Ectodermal cell (in vitro differentiated cells): ENCODE results near the gene ROBO1.
"Not testable (repeated sequence)": the region's sequence is repeated elsewhere in the genome, so short reads cannot be mapped to it uniquely, and the experiment has no call there.

ENCODE experiments used
- H3K27ac ChIP-seq: 2 replicates; pipeline ENCODE4 v1.7.0; 2013; ENCODE audit warnings: mild to moderate bottlenecking, low read depth, low read length; ENCODE audit not compliant: insufficient read depth, poor library complexity, severe bottlenecking
- H3K27me3 ChIP-seq: 2 replicates; pipeline ENCODE4 v1.7.0; 2013; ENCODE audit warnings: mild to moderate bottlenecking, low read length; ENCODE audit not compliant: insufficient read depth, control insufficient read depth, poor library complexity, severe bottlenecking
- H3K36me3 ChIP-seq: one replicate; pipeline ENCODE4 v1.7.0; 2013; ENCODE audit warnings: low read length; ENCODE audit not compliant: control insufficient read depth, insufficient read depth
- H3K4me1 ChIP-seq: one replicate; pipeline ENCODE4 v1.7.0; 2013; ENCODE audit warnings: low read length; ENCODE audit not compliant: control insufficient read depth, insufficient read depth
- H3K4me3 ChIP-seq: 2 replicates; pipeline ENCODE4 v1.7.0; 2013; ENCODE audit warnings: low read depth, low read length, control low read depth; ENCODE audit not compliant: insufficient read depth
- H3K9me3 ChIP-seq: 2 replicates; pipeline ENCODE4 v1.7.0; 2013; ENCODE audit warnings: mild to moderate bottlenecking, low read length, moderate library complexity; ENCODE audit not compliant: control insufficient read depth
- WGBS, 2 experiments: methylation state at CpG; one replicate each; pipeline ENCODE4 v1.1.7; 2013; ENCODE audit warnings: missing lambda C conversion rate in 2 of 2; 5-methylcytosine and 5-hydroxymethylcytosine counted together

ROBO1 gene

DNA sequence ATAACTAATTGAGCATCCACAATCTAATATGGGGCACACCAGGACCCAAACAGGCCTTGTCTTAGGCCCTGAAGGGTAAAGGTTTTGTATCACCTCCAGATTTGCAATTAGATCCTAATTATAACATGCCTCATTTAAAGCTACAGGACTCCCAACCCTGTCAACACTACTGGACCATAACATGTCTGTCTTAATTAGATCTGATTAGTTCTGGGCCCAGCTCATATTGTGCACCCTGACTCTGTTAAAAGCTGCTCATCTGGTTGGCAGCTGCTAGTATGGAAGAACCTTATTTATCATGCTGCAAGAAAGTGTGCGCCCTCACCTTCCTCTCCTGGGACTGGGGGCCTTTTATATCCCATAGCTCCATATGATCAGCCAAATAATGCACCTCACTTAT is 457.8 kb downstream of the ROBO1 start:
- Histone ChIP-seq H3K27ac (no peak overlapping the region), H3K9me3 (no peaks in the 10 kb centered on the region), H3K4me3 (no peak overlapping the region), H3K27me3 (no peaks in the 10 kb centered on the region), H3K4me1 (no peaks in the 10 kb centered on the region), H3K36me3 (no peaks in the 10 kb centered on the region)
- 92 to 100% methylated on average over 1 of the region's 1 CpG for WGBS, 2 experiments

DNA sequence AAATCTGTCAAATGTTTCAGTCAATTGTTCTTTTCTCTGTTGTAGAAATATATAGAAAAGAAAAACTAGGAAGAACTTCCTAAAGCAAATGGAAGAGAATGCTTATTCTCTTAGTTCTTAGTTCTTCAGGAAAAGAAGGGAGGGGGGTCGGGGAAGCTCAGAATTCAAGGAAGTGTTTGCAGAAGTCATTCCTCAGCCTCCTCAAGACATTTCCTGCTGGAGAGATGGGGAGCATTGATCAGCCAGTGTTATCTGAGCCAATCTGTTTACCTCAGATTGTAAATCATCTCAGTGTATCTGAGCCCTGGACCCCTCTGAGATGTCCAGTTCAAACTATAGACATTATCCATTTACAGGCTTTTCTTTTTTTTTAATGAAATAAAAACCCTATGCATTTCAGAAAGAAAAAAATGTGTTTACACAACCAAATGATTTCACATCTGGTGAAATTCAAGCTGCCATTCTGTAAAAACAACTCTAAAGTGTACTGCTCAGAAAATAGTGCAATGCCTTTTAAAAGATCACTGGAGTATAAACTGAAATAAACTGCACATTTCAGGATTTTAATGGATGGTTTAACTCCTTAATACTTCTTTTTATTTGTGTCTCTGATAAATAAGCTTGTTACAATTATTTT is 460.7 kb downstream of the ROBO1 start:
- Histone ChIP-seq H3K36me3 (no peaks in the 10 kb centered on the region), H3K27ac (no peak overlapping the region), H3K4me1 (no peaks in the 10 kb centered on the region), H3K4me3 (no peak overlapping the region), H3K9me3 (no peaks in the 10 kb centered on the region), H3K27me3 (no peaks in the 10 kb centered on the region)
- 65 to 71% methylated on average over 1 of the region's 1 CpG for WGBS, 2 experiments

DNA sequence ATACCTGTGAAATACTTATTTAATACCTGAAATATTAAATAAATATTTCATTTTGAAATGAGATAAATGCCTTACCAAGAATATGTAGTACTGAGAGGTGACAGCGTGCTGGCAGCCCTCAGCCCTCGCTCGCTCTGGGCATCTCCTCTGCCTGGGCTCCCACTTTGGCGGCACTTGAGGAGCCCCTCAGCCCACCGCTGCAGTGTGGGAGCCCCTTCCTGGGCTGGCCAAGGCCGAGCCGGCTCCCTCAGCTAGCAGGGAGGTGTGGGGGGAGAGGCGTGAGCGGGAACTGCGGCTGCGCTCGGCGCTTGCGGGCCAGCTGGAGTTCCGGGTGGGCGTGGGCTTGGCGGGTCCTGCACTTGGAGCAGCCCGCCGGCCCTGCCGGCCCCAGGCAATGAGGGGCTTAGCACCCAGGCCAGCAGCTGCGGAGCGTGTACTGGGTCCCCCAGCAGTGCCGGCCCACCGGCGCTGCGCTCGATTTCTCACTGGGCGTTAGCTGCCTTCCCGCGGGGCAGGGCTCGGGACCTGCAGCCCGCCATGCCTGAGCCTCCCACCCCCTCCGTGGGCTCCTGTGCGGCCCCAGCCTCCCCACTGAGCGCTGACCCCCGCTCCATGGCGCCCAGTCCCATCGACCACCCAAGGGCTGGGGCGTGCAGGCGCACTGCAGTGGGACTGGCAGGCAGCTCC is 467.7 kb downstream of the ROBO1 start:
- WGBS, 2 experiments, result 93 to 94% methylated on average over 40 of the region's 40 CpGs
- H3K36me3 ChIP-seq, H3K4me3 ChIP-seq, H3K27ac ChIP-seq, H3K27me3 ChIP-seq, H3K4me1 ChIP-seq, H3K9me3 ChIP-seq: not testable (repeated sequence)

DNA sequence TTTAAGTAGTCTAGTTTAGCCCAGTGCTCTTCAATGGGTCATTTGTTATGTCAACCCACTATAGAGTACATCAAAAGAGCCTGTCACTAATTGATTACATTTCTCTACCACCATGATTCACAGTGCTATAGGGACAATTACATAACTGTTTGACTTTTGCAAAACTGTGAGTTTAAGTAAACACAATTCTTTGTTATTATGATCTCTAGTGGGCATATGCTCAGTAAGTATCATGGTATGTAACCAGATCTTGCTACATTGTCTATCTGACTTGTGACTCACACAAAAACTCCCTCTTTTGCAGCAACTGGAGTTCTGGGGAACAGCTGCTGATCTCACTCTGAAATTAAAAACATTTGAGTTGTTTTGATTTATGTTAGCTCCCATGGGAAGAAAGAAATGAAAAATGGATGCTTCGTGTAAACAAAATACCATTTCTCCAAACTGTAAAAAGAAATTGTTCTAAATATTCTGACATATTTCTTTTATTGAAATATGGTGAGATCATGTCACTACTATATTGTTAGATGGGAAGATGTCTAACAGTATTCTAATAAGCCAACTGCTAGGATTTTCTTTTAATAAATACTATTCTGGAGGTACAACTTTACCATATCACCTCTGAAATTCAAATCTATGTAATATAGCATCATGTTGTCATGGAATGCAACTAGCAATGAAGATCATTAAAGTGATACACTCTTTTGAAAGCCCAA is 470.4 kb downstream of the ROBO1 start:
- H3K27ac ChIP-seq, result no peak overlapping the region
- H3K36me3 ChIP-seq, result no peaks in the 10 kb centered on the region
- H3K27me3 ChIP-seq, result no peaks in the 10 kb centered on the region
- no CpG with 5 or more reads among the region's 1 CpG for WGBS, 2 experiments
- H3K9me3 ChIP-seq, result no peaks in the 10 kb centered on the region
- no peaks in the 10 kb centered on the region for H3K4me1 ChIP-seq
- H3K4me3 ChIP-seq, result no peak overlapping the region

DNA sequence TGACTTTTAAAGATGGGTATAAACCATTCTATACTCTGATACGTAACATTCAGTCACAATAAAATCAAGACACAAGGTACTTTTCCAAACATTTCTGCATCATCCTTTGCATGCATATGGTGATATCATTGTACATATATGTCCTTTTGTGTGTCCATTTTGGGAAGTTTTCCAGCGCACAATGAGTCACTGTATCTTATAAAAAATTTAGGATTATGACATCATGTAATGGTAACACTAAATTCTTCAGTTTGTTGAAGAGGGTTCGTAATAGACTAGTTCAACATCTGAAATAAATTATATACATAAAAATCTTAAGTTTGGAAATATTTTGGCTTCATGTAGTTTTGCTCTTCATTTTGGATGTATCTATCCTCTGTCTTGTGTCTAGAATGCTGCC is 480.9 kb downstream of the ROBO1 start:
- Histone ChIP-seq H3K4me3 (no peak overlapping the region), H3K27me3 (no peaks in the 10 kb centered on the region), H3K4me1 (no peaks in the 10 kb centered on the region), H3K9me3 (no peaks in the 10 kb centered on the region), H3K27ac (no peak overlapping the region), H3K36me3 (no peaks in the 10 kb centered on the region)
- WGBS, 2 experiments, result 88 to 100% methylated on average over 1 of the region's 3 CpGs

DNA sequence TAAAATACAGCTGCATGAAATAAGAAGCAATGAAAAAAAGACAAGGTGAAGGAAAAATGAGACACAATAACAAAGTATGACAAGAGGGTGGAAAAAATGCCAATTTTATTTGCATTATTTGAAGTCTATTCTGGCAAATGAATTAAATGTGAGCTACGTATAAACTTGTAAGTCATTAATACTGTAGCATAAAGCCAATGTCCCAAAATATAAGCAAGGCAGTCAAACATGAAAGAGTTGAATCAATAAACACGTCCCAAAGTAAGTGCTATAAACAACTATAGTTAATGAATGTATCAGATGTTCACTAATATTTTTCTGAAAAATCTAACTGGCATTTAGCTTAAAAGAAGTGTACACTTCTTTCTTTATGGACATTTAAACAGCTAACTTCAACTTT is 481.9 kb downstream of the ROBO1 start:
- H3K9me3 ChIP-seq, result no peaks in the 10 kb centered on the region
- no peaks in the 10 kb centered on the region for H3K27me3 ChIP-seq
- no peaks in the 10 kb centered on the region for H3K4me1 ChIP-seq
- no peaks in the 10 kb centered on the region for H3K36me3 ChIP-seq
- 100% methylated on average over 1 of the region's 2 CpGs for WGBS, 2 experiments
- H3K4me3 ChIP-seq, result no peak overlapping the region
- H3K27ac ChIP-seq, result no peak overlapping the region

DNA sequence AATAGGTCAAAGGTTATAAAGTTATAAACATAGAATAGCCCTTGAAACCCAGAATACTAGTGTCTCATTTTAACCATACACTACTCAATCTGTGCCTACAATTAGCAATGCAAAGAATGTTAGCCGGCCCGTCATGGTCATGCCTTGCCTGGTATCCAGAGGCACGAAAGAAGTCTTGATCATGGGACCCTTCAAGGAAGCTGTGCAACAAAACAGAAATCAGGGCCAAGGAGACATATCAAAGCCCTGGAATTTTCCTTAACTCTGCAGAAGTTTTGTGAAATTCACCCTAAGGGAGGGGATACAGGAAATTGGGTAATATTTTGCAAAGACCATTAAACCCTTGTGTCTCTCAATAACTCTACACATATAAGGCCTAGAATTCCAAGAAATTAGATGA is 482.4 kb downstream of the ROBO1 start:
- 89 to 98% methylated on average over 3 of the region's 3 CpGs for WGBS, 2 experiments
- H3K36me3 ChIP-seq, result no peaks in the 10 kb centered on the region
- no peak overlapping the region for H3K27ac ChIP-seq
- no peaks in the 10 kb centered on the region for H3K9me3 ChIP-seq
- H3K4me3 ChIP-seq, result no peak overlapping the region
- no peaks in the 10 kb centered on the region for H3K27me3 ChIP-seq
- H3K4me1 ChIP-seq, result no peaks in the 10 kb centered on the region

DNA sequence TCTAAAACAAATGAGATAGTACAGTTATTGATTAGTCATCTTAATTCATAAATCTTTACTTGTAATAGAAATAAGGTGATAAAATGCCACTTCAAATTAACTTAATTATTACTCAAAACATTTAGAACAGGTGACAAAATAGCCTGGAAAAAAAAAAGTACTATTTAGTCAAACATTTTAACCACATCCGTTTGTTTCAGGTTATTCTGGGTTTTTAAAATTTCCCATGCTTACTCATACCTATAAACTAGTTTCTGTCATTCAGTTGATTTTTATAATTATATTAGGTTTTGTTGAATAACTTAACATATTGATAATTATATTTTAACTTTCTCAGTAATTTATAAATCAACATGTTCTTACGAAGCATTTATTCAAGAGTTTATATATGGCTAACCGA is 483.0 kb downstream of the ROBO1 start:
- Histone ChIP-seq H3K27me3 (no peaks in the 10 kb centered on the region), H3K4me1 (no peaks in the 10 kb centered on the region), H3K4me3 (no peak overlapping the region), H3K27ac (no peak overlapping the region), H3K36me3 (no peaks in the 10 kb centered on the region), H3K9me3 (no peaks in the 10 kb centered on the region)
- WGBS, 2 experiments, result 93 to 100% methylated on average over 2 of the region's 3 CpGs

DNA sequence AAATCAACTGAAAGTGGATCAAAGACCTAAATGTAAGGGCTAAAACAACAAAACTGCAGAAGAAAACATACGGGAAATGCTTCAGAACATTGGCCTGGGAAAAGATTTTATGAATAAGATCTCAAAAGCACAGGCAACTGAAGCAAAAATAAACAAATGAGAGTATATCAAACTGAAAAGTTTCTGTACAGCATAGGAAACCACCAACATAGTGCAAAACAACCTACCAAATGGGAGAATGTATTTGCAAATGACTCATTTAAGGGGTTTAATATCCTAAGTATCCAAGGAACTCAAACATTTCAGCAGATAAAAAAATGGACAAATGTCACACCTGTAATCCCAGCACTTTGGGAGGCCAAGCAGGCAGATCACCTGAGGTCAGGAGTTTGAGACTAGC is 489.1 kb downstream of the ROBO1 start:
- Histone ChIP-seq H3K4me1 (no peaks in the 10 kb centered on the region), H3K36me3 (no peaks in the 10 kb centered on the region), H3K27ac (no peak overlapping the region), H3K27me3 (no peaks in the 10 kb centered on the region), H3K9me3 (no peaks in the 10 kb centered on the region), H3K4me3 (no peak overlapping the region)
- 86 to 100% methylated on average over 1 of the region's 1 CpG for WGBS, 2 experiments

DNA sequence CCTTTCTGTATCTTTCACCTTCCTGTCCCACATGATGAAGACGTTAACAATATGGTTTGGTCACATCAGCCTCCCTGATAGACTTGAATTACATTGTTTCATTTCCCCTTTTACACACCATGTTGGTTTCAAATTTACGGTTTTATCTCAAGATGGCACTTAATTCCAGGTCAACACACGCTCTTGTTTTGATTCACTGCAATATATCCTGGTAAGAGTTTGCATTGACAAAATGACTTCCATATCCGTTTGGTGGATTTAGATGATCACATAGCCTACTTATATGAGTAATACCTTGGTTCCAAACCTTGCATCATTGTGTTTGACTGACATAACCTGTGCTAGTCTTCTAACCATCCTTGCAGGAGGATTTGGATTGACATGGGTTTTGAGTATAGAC is 499.4 kb downstream of the ROBO1 start:
- Histone ChIP-seq H3K4me3 (no peak overlapping the region), H3K27ac (no peak overlapping the region), H3K4me1 (peaks cover 6% of the 10 kb centered on the region), H3K36me3 (no peaks in the 10 kb centered on the region), H3K9me3 (no peaks in the 10 kb centered on the region), H3K27me3 (no peaks in the 10 kb centered on the region)
- WGBS, 2 experiments, result 94% methylated on average over 4 of the region's 4 CpGs
